Lower lobe of right lung (tissue), 2 donors: Measurements from ENCODE around the gene C5orf58. TPM values are rescaled to one million over a fixed set of nuclear protein-coding genes. Genes with fewer than 3 reads are reported as not detected.

ENCODE experiments used
- ATAC-seq, 2 donors: fragments of 200-7000 bp; cut with Tn5 transposase; one replicate each; pipeline ENCODE4 v1.9.1; 2020 to 2022; ENCODE audit warnings: mild to moderate bottlenecking in 2 of 2, moderate library complexity in 2 of 2
- DNase-seq: peaks from one replicate; pipeline ENCODE4 v3.0.0-alpha.2; 2020
- H3K27ac ChIP-seq: fragments of 200-600 bp; one replicate; pipeline ENCODE4 v1.8.0; 2022
- H3K27me3 ChIP-seq: fragments of 200-600 bp; one replicate; pipeline ENCODE4 v1.8.0; 2022; ENCODE audit warnings: low read depth
- H3K36me3 ChIP-seq: fragments of 200-600 bp; one replicate; pipeline ENCODE4 v1.8.0; 2022; ENCODE audit warnings: mild to moderate bottlenecking
- H3K4me1 ChIP-seq: fragments of 200-600 bp; one replicate; pipeline ENCODE4 v1.8.0; 2022
- H3K4me3 ChIP-seq: fragments of 200-600 bp; one replicate; pipeline ENCODE4 v1.8.0; 2022; ENCODE audit warnings: mild to moderate bottlenecking
- H3K9me3 ChIP-seq: fragments of 200-600 bp; one replicate; pipeline ENCODE4 v1.8.0; 2022
- CTCF ChIP-seq: fragments of 200-600 bp; IDR thresholded peaks from one replicate; pipeline ENCODE4 v1.8.0; 2022; ENCODE audit warnings: antibody characterized with exemption, mild to moderate bottlenecking
- intact Hi-C: fragments of 100-400 bp; cut with DNase I; formaldehyde crosslinking; loops from one replicate; pipeline ENCODE4 v1.11.0; 2022
- total RNA-seq: library from RNA; stranded (reverse); fragmentation: NEBNext Ultra II Directional; extraction: Animal tissue kit (Norgen Biotek cat#: 25700); gene quantifications from one replicate; pipeline ENCODE4 v1.2.1, GENCODE V29; 2021
- donor health status: DM: no; HTN: yes; CAD: no; lungs with severe emphysema.

The C5orf58 gene
- total RNA-seq, 1 donor from 2014 or later = not detected

GRCh38 chr5:170190436-170191134 is 42.2 kb upstream of the C5orf58 start:
- Histone ChIP-seq H3K27me3 (no peaks in the 10 kb centered on the region), H3K9me3 (no peaks in the 10 kb centered on the region), H3K27ac (no peak overlapping the region), H3K36me3 (no peaks in the 10 kb centered on the region), H3K4me3 (no peak overlapping the region), H3K4me1 (no peaks in the 10 kb centered on the region)
- ATAC-seq = no peak
- DNase-seq = no peak
- intact Hi-C loops = no loop called here
- no peak for TF ChIP-seq CTCF

GRCh38 chr5:170192829-170193228 is 40.0 kb upstream of the C5orf58 start:
- TF ChIP-seq CTCF = no peak
- DNase-seq (no peak), ATAC-seq (no peak)
- Histone ChIP-seq H3K4me1 (no peaks in the 10 kb centered on the region), H3K27ac (no peak overlapping the region), H3K27me3 (no peaks in the 10 kb centered on the region), H3K9me3 (no peaks in the 10 kb centered on the region), H3K4me3 (no peak overlapping the region), H3K36me3 (no peaks in the 10 kb centered on the region)
- intact Hi-C loops = no loop called here

GRCh38 chr5:170195961-170196360 is 36.8 kb upstream of the C5orf58 start:
- no peak for ATAC-seq
- H3K4me3 ChIP-seq = no peak overlapping the region

GRCh38 chr5:170200876-170201275 is 31.9 kb upstream of the C5orf58 start:
- Histone ChIP-seq H3K27ac (no peak overlapping the region), H3K9me3 (no peaks in the 10 kb centered on the region), H3K36me3 (no peaks in the 10 kb centered on the region), H3K4me3 (no peak overlapping the region), H3K4me1 (no peaks in the 10 kb centered on the region), H3K27me3 (peaks cover 5% of the 10 kb centered on the region)
- no peak for TF ChIP-seq CTCF
- intact Hi-C loops = no loop called here
- DNase-seq = no peak
- no peak for ATAC-seq

More at GRCh38 chr5:170195961-170196360, 36.8 kb upstream of the C5orf58 start:
- Histone ChIP-seq H3K4me1 (no peaks in the 10 kb centered on the region), H3K27ac (no peak overlapping the region), H3K9me3 (no peaks in the 10 kb centered on the region), H3K27me3 (peaks cover 5% of the 10 kb centered on the region), H3K36me3 (no peaks in the 10 kb centered on the region)
- intact Hi-C loops = no loop called here
- no peak for TF ChIP-seq CTCF
- no peak for DNase-seq

GRCh38 chr5:170201311-170201710 is 31.5 kb upstream of the C5orf58 start:
- intact Hi-C loops = no loop called here
- H3K36me3 ChIP-seq = no peaks in the 10 kb centered on the region
- H3K27ac ChIP-seq = no peak overlapping the region
- no peak overlapping the region for H3K4me3 ChIP-seq
- no peak for ATAC-seq
- DNase-seq = no peak
- H3K4me1 ChIP-seq = no peaks in the 10 kb centered on the region
- no peaks in the 10 kb centered on the region for H3K9me3 ChIP-seq
- no peak for TF ChIP-seq CTCF
- peaks cover 5% of the 10 kb centered on the region for H3K27me3 ChIP-seq
